Stimulated activated CD4-positive, alpha-beta T cell treated with anti-CD3 and anti-CD28 coated beads, Interleukin-15, amount 100 ng/mL, for 48 hours (primary cell): Measurements from ENCODE around the gene PCID2.

Experiments
- DNase-seq, 2 donors: peaks; one replicate each; pipeline ENCODE4 v3.0.0-alpha.2; 2020; ENCODE audit warnings: low read depth in 2 of 2

The PCID2 gene

GRCh38 chr13:113219256-113219940 is 10.9 kb upstream of the PCID2 start:
- no peak for DNase-seq

DNA sequence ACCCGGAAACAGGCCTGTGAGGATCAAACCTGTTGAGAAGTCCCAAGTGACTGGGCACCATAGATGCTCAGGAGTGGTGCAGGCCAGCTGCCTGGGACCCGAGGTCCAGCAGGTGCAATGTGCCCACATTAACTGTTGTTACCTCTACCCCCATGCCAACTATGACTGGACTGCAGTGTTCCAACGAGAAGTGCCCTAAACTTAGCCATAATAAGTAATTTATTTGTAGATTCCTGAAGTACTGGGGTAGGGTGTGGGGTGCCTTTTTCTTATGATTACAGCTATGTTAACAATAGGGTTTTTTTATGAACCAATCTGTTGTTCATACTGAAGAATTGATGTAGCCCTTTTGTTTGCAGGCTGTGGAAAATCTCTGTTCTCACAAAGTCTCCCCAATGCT is 10.1 kb upstream of the PCID2 start:
- no peak for DNase-seq

- DNase-seq: no peak
Measured at GRCh38 chr13:113216254-113217048, 8.0 kb upstream of the PCID2 start.

DNA sequence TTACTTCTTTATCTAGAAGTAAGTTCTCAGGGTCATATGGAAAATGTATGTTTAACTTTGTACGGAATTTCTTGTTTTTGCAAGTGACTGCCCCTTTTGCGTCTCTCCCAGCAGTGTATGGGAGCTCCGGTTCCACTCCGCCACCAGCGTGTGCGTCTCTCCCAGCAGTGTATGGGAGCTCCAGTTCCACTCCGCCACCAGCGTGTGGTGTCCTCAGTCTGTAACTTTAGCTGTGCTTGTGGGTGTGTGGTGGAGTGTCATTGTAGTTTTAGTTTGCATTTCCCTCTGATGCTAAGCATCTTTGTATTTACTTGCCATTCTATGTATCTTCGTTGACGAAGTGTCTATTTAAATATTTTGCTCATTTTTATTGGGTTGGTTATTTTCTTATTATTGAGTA is 3.3 kb upstream of the PCID2 start:
- DNase-seq: no peak

GRCh38 chr13:113210833-113211232 is 2.4 kb upstream of the PCID2 start:
- DNase-seq: no peak

GRCh38 chr13:113209759-113210421 is 1.4 kb upstream of the PCID2 start:
- DNase-seq: peak; percentile 56 to 63

DNA sequence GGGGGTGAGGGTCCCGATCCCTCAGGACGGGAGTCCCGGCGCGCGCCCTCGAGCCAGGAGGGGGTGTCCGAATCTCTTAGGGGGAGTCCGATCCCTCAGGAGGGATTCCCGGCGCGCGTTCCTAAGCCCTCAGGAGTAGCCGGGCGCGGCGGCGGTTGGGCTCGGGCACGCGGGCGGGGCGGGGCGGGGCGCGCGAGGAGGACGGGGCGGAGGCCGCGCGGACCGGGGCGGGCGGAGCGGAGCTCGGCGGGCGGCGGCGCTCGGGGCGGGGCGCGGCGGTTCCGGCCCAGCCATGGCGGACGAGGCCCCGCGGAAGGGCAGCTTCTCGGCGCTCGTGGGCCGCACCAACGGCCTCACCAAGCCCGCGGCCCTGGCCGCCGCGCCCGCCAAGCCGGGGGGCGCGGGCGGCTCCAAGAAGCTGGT is 878 bp upstream of the PCID2 start, which contains the start of gene CUL4A:
TSS of gene CUL4A (plus strand) at position 278 of the 423 bp plus-strand sequence. CDS start at position 293, 15 bp downstream.
- DNase-seq: peak; percentile 54 to 61

- DNase-seq: no peak
Measured at GRCh38 chr13:113207890-113208420, 514 bp downstream of the PCID2 start.

GRCh38 chr13:113207460-113207859 is 1.0 kb downstream of the PCID2 start:
- DNase-seq: no peak

- no peak for DNase-seq
Measured at GRCh38 chr13:113205428-113205931, 3.0 kb downstream of the PCID2 start.

GRCh38 chr13:113204378-113204734 is 4.1 kb downstream of the PCID2 start:
- DNase-seq: no peak

DNA sequence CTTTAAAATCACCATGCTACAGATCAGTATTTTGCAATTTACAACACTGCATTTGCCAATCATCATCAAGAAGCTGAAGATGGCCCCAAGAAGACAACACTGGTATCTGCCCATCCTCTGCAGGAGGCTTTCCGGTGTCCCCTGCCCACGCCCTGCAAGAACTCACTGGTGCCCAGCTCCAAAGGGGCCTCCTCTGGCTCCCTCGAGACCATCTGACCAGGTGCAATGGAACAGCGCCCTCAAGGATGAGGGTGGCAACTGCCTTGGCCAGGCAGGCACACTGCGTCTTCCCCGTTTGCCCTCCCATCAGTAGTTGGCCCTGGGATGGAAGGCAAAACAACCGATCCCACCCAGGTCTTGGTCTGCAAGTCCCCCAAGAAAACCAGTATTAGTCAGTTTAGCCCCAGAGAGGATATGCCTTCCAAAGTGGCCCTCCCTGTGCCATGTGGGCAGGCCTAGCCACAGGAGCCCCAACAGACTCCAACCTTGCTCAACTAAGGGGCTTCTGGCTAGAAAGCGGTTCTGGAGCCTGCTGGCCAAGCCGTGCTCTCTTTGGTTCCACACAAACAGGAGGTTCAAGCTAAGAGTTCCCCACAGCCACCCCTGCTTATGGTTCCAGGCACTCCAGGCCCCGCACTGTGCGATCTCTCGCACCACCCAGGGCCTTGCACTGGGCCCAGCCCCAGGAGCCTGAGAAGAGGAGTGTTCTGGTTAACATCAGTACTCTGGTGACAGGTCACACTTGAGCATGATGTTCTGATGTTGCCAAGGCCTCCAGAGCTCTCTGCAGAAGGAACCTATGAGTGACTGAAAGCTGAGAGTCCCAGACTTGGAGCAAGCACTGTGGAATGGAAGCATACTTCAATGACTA is 4.7 kb downstream of the PCID2 start:
- no peak for DNase-seq

DNA sequence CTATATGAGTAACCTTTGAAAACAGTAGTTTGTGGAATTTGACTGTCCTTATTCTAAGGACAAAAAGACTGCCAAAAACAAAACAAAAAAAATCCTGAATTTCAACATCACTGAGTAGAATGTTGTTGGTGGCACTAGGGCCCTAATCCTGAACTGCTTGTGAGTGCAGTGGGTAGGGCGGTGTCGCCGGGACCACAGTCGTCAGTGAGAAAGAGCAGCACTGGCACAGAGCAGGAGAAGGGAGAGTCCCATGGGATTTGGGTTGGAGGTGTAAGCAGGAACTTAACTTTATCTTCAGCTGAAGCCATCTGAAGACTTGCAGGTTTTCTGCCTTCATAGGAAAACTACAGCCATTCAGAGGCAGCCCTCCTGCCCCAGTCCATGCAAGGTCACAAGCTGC is 5.6 kb downstream of the PCID2 start:
- no peak for DNase-seq

- DNase-seq: no peak
Measured at GRCh38 chr13:113201815-113202214, 6.7 kb downstream of the PCID2 start.

DNA sequence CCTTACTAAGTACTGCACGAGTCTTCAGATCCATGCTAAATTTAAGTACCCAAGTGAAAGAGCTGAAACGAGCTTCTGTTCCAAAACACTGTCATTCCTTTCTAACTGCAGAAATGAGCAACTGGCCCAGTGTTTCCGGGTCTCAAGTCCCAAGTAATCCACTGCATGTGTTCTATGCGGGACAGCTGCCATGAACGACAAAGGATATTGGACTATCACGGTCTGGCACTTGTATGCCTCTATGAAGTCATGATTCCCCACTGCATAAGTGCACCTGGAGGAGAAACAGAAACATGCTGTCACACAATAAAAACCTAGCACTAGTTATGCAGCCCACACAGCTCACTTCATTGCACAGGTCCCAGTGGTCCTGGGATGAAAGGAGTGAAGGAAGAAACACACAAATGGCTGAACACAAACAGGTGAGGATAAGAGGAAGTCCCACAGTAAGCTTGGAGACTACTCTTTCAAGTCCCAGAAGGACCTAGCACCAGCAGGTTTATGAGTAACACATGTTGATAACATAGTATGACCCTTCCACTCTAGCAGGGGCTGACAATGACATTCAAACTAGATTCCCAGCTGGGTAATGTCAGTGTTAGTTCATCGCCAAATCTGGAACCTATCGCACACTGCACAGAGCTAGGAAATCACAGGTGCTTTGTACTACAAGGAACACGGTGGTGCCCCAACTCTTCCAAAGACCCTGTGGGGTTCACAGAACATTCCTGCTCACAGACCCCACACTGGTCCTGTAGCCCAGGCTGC is 11.3 kb downstream of the PCID2 start:
- no peak for DNase-seq

DNA sequence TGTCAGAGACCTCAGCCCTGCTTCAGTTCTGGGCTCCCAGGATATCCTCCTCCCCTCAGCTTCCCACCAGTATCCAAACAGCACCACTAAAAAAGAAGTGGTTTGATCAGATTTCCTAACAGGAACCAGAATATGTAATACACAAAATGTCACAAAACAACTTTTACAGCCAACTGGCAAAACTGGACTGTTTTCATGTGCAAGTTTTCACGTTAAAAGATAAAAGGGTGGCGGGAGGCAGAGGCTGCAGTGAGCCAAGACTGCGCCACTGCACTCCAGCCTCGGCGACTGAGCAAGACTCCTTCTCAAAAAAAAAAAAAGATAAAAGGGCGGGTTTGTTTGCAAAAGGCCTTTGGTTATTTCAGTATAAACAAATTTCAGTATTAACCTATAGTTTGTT is 13.1 kb downstream of the PCID2 start:
- DNase-seq: no peak

DNA sequence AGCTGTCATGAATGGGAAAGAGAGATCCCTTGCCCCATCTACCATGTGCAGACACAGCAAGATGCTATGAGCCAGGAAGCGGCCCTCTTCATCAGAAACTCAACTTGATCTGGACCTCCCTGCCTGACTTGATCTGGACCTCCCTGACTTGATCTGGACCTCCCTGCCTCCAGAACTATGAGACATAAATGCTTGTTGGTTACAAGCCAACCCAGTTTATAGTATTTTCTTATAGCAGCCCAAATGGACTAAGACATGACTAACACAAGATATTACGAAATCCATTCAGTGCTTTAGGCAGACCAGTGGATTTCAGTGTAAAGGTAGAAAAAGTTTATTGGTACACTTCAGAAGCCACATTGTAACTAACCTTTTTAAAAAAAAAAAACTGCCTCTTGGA is 15.6 kb downstream of the PCID2 start:
- no peak for DNase-seq

DNA sequence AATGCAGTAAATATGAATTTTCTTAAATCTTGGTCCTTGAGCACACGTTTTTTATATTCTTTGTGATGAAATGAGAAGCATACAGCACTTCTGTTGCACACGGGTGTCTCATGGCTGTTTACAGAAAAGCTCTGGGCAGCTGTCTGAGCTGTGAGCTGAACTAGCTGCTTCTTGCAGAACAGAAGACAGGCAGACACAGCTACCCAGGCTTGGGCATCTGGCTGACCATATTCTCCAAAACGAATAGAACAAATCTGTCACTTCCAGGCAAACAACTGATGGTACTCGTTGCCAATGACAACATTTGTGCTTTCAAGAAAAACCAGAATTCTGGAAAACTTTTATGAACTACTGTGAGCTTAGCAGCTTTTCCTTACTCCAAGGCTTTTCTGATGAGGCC is 16.2 kb downstream of the PCID2 start:
- DNase-seq: no peak

GRCh38 chr13:113190181-113190580 is 18.3 kb downstream of the PCID2 start:
- no peak for DNase-seq

- DNase-seq: no peak
Measured at GRCh38 chr13:113187883-113188665, 20.4 kb downstream of the PCID2 start.
